Gastroesophageal sphincter (tissue), 3 donors: ENCODE data around the gene IFFO2.

ENCODE experiments used
- CTCF ChIP-seq, 4 experiments: fragments of 200-600 bp in 2 of 4; fragments of 450-650 bp in 2 of 4; sonication (generic) in 1 of 4; IDR thresholded peaks; one replicate each; pipeline ENCODE4 v1.5.1; 2017 to 2019; ENCODE audit warnings: antibody characterized with exemption in 4 of 4, mild to moderate bottlenecking in 2 of 4, moderate library complexity in 2 of 4
- POLR2A ChIP-seq, 2 donors: fragments of 450-650 bp; IDR thresholded peaks; one replicate each; pipeline ENCODE4 v1.6.1; 2017; ENCODE audit warnings: antibody characterized with exemption in 2 of 2, mild to moderate bottlenecking in 2 of 2, moderate library complexity in 1 of 2

- TF ChIP-seq CTCF (IDR thresholded peaks at IDR 0.05) (no peak), POLR2A (IDR thresholded peaks at IDR 0.05) (no peak)
These were observed 79.2 kb downstream of the IFFO2 start for GRCh38 chr1:18877282-18877681.
